ENCODE data around the gene EPHB2.

DNA sequence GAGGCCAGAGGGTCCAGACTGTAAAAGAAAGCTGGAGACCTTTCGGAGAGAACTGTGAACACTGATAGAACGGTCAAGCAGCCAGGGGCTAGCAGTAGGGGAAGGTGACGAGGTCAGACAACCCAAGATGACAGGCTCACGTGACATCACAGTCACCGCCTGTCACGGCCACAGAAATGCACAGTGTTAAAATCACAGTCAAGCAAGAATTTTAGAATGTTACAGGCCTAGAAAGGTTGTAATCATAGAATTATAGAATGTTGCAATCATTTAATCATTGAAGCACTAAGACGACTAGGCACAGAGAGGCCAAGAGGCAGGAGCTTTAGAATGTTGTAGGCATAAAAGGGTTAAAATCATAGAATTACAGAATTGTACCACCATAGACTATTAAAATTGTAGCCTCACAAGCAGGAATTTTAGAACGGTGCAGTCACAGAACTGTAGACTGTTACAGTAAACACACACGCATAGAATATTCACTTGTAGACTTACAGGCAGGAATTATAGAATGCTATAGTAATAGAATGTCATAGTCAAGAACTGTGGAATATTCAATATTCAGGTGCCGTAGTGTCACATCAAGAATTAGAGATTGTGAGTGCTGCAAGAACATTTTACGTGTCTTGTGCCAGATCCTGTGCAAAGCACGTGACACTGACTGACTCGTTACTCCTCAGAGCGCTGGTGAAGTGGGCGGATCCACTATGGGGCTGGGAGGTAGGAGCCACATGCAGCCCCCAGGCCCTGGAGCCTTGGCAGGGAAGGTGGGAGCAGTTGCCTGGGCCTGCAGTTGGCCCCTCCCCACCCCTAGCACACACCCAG, 118.1 kb downstream of the EPHB2 start:
- TF ChIP-seq, protein P1, sequence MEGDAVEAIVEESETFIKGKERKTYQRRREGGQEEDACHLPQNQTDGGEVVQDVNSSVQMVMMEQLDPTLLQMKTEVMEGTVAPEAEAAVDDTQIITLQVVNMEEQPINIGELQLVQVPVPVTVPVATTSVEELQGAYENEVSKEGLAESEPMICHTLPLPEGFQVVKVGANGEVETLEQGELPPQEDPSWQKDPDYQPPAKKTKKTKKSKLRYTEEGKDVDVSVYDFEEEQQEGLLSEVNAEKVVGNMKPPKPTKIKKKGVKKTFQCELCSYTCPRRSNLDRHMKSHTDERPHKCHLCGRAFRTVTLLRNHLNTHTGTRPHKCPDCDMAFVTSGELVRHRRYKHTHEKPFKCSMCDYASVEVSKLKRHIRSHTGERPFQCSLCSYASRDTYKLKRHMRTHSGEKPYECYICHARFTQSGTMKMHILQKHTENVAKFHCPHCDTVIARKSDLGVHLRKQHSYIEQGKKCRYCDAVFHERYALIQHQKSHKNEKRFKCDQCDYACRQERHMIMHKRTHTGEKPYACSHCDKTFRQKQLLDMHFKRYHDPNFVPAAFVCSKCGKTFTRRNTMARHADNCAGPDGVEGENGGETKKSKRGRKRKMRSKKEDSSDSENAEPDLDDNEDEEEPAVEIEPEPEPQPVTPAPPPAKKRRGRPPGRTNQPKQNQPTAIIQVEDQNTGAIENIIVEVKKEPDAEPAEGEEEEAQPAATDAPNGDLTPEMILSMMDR (IDR thresholded peaks at IDR 0.05) = no peak
- no peak for TF ChIP-seq POLR2A (IDR thresholded peaks at IDR 0.05; ENCODE audit: low read length)
- no peak for TF ChIP-seq CEBPB (IDR thresholded peaks at IDR 0.05)
- TF ChIP-seq, protein P2, sequence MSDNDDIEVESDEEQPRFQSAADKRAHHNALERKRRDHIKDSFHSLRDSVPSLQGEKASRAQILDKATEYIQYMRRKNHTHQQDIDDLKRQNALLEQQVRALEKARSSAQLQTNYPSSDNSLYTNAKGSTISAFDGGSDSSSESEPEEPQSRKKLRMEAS (IDR thresholded peaks at IDR 0.05) = no peak
- no peak for TF ChIP-seq NPAS2 (CRISPR knock-in tag; IDR thresholded peaks at IDR 0.05; ENCODE audit: borderline replicate concordance)
- TF ChIP-seq CHD2 (IDR thresholded peaks at IDR 0.05; ENCODE audit: low read length, partially characterized antibody) = no peak
- no peak for TF ChIP-seq EP300 (IDR thresholded peaks at IDR 0.05)
